Measurements from ENCODE around the gene C19orf81. TPM values are rescaled to one million over a fixed set of nuclear protein-coding genes. Genes with fewer than 3 reads are reported as not detected.
A peak's percentile ranks its signal among the peaks of the same experiment; 100 is the strongest.

C19orf81 gene
- polyA plus RNA-seq, 1 donor from 2014 or later: 28.3 TPM

- peak overlapping the region; percentile 59 for H3K4me3 ChIP-seq (ENCODE audit: low read length)
- no peaks in the 10 kb centered on the region for H3K79me2 ChIP-seq (replicated peaks; ENCODE audit: insufficient read depth, low read length)
- no peaks in the 10 kb centered on the region for H4K20me1 ChIP-seq (ENCODE audit: insufficient read depth)
- peak overlapping the region; percentile 50 for H3K27ac ChIP-seq (ENCODE audit: low read length)
- H3K9me3 ChIP-seq (ENCODE audit: low read length): peaks cover 9% of the 10 kb centered on the region
- H3F3A ChIP-seq (ENCODE audit: insufficient read depth, low read length, poor library complexity, severe bottlenecking): no peaks in the 10 kb centered on the region
- no peaks in the 10 kb centered on the region for H3K9me2 ChIP-seq (ENCODE audit: insufficient read depth, low read length)
- H3K9ac ChIP-seq (ENCODE audit: low read length): peak overlapping the region; percentile 49
- H3K4me2 ChIP-seq (ENCODE audit: low read length): no peak overlapping the region
- no peaks in the 10 kb centered on the region for H3K36me3 ChIP-seq (ENCODE audit: insufficient read depth, low read length)
- TF ChIP-seq EP300 (conservative IDR thresholded peaks at IDR 0.05; ENCODE audit: poor library complexity, severe bottlenecking) (no peak), RAD21 (conservative IDR thresholded peaks at IDR 0.05) (no peak), TAF1 (IDR thresholded peaks at IDR 0.05; ENCODE audit: low read depth) (no peak), EZH2 (IDR thresholded peaks at IDR 0.05; ENCODE audit: borderline replicate concordance, insufficient read depth, low read length, poor library complexity, severe bottlenecking) (no peak), SMC3 (conservative IDR thresholded peaks at IDR 0.05; ENCODE audit: poor library complexity) (no peak), CTCF (IDR thresholded peaks at IDR 0.05; ENCODE audit: poor library complexity, severe bottlenecking) (no peak), POLR2AphosphoS5 (IDR thresholded peaks at IDR 0.05) (no peak), MXI1 (conservative IDR thresholded peaks at IDR 0.05; ENCODE audit: poor library complexity, severe bottlenecking) (no peak)
- TF ChIP-seq, protein P1, sequence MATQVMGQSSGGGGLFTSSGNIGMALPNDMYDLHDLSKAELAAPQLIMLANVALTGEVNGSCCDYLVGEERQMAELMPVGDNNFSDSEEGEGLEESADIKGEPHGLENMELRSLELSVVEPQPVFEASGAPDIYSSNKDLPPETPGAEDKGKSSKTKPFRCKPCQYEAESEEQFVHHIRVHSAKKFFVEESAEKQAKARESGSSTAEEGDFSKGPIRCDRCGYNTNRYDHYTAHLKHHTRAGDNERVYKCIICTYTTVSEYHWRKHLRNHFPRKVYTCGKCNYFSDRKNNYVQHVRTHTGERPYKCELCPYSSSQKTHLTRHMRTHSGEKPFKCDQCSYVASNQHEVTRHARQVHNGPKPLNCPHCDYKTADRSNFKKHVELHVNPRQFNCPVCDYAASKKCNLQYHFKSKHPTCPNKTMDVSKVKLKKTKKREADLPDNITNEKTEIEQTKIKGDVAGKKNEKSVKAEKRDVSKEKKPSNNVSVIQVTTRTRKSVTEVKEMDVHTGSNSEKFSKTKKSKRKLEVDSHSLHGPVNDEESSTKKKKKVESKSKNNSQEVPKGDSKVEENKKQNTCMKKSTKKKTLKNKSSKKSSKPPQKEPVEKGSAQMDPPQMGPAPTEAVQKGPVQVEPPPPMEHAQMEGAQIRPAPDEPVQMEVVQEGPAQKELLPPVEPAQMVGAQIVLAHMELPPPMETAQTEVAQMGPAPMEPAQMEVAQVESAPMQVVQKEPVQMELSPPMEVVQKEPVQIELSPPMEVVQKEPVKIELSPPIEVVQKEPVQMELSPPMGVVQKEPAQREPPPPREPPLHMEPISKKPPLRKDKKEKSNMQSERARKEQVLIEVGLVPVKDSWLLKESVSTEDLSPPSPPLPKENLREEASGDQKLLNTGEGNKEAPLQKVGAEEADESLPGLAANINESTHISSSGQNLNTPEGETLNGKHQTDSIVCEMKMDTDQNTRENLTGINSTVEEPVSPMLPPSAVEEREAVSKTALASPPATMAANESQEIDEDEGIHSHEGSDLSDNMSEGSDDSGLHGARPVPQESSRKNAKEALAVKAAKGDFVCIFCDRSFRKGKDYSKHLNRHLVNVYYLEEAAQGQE (IDR thresholded peaks at IDR 0.05; ENCODE audit: borderline replicate concordance): no peak
- H2AFZ ChIP-seq (ENCODE audit: low read depth, low read length): peak overlapping the region; percentile 37
- H3K27me3 ChIP-seq (ENCODE audit: insufficient read depth, low read depth, low read length): peaks cover 16% of the 10 kb centered on the region
Observed at GRCh38 chr19:50607388-50607787, 41.9 kb upstream of the C19orf81 start.

DNA sequence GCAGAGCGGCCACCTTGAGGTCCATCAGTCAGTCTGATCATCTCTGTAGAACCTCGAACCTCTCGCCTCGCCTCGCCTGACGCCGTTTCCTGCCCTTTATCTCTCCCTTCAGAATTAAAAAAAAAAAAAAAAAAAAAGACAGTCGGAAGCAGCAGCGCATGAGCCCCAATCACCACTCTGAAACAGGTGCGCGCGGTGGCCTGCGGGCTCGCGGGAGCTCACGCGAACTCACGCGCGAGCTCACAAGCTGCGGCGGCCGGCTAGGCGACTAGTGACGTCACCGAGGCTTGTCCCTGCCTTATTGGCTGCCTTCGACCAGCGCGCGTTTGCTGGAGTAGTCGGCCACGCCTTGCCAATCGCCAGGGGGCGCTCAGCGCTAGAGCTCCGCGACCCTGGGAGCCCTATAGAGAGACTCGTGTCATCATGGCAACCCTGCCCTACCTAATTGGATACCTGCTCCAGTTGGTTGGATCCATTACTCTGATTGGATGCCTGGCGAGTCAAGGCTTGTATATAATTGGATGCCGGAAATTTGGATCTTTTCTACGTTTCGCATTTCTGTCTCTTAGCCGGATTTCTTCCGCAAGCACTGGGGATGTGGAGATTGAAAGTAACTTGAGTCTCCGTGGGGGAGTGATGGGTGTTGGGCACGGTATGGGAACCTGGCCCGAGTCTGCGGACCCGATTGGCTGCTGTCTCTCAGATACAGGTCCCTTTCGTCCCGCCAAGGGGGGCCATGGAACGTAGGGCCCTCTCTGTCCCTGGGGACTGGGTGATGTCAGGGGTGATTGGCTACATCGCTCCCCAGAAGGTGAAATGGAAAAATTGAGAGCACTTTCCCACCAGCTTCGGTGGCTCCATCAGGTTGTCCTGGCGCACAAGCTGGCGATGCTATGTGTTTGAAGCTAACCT is 41.1 kb upstream of the C19orf81 start:
- Histone ChIP-seq H2AFZ (ENCODE audit: low read depth, low read length) (peak overlapping the region; percentile 48), H4K20me1 (ENCODE audit: insufficient read depth) (no peaks in the 10 kb centered on the region), H3K27me3 (ENCODE audit: insufficient read depth, low read depth, low read length) (peaks cover 10% of the 10 kb centered on the region), H3K9ac (ENCODE audit: low read length) (peak overlapping the region; percentile 49), H3K79me2 (replicated peaks; ENCODE audit: insufficient read depth, low read length) (no peaks in the 10 kb centered on the region), H3K4me3 (ENCODE audit: low read length) (peak overlapping the region; percentile 59), H3K9me3 (ENCODE audit: low read length) (peaks cover 9% of the 10 kb centered on the region), H3K36me3 (ENCODE audit: insufficient read depth, low read length) (no peaks in the 10 kb centered on the region), H3K9me2 (ENCODE audit: insufficient read depth, low read length) (no peaks in the 10 kb centered on the region), H3K27ac (ENCODE audit: low read length) (peak overlapping the region; percentile 50), H3K4me2 (ENCODE audit: low read length) (peak overlapping the region; percentile 10), H3F3A (ENCODE audit: insufficient read depth, low read length, poor library complexity, severe bottlenecking) (no peaks in the 10 kb centered on the region)
- TF ChIP-seq SMC3 (conservative IDR thresholded peaks at IDR 0.05; ENCODE audit: poor library complexity): peak; percentile 78
- TF ChIP-seq EZH2 (IDR thresholded peaks at IDR 0.05; ENCODE audit: borderline replicate concordance, insufficient read depth, low read length, poor library complexity, severe bottlenecking): no peak
- peak; percentile 25 for TF ChIP-seq EP300 (conservative IDR thresholded peaks at IDR 0.05; ENCODE audit: poor library complexity, severe bottlenecking)
- TF ChIP-seq RAD21 (conservative IDR thresholded peaks at IDR 0.05): peak; percentile 75
- TF ChIP-seq, protein P1 (IDR thresholded peaks at IDR 0.05; ENCODE audit: borderline replicate concordance): no peak
- no peak for TF ChIP-seq POLR2AphosphoS5 (IDR thresholded peaks at IDR 0.05)
- peak; percentile 90 for TF ChIP-seq CTCF (IDR thresholded peaks at IDR 0.05; ENCODE audit: poor library complexity, severe bottlenecking)
- TF ChIP-seq TAF1 (IDR thresholded peaks at IDR 0.05; ENCODE audit: low read depth): no peak
